Measurements from ENCODE around the gene IGSF9.

GRCh38 chr1:159927849-159928431 lies 17.5 kb downstream of the IGSF9 start:
- TF ChIP-seq CTCF (IDR thresholded peaks at IDR 0.05; ENCODE audit: low read length), result no peak
- no peak for TF ChIP-seq EZH2 (IDR thresholded peaks at IDR 0.05; ENCODE audit: borderline replicate concordance, low read length)
